HG02678 (cell line): ENCODE measurements around the gene DNAJC17.

Source experiments
- ATAC-seq: cut with Tn5 transposase; IDR thresholded peaks from one replicate; pipeline ENCODE4 v1.9.1; 2021; ENCODE audit warnings: mild to moderate bottlenecking, moderate library complexity; ENCODE audit not compliant: unreplicated experiment

DNAJC17 gene

DNA sequence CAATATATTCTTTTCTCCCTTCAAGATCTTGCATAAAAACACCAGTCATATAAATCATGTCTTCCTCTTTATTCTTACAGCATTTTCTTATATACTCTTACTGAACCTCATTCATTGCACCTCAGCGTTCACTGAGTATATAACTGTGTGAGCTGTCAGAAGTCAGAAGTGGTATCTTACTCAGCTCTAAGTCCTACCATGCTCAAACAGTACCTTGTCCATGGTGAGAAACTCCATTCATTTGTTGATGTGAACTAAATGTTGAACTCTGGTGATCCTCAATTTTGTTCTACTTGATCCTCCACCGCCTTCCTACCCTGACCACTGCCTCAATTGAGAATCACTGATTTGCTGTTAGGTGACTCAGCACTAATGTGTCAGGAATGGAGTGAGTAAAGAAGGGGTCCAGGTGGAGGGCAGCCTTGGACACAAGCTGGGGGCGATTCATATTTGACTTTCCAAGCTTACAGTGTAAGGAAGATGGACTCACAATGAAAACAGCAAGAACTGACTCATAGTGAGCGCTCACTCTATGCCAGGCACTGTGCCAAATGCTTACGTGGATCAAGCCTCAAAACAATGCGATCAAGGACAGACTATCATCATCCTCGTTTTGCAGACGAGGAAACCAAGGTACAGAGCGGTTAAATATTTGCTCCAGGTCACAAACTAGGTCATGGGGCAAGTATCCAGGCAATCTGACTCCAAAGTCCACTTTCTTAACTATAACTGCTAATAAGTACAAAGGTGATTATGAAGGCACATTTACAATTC, 13.9 kb downstream of the DNAJC17 start:
- ATAC-seq, result no peak

DNA sequence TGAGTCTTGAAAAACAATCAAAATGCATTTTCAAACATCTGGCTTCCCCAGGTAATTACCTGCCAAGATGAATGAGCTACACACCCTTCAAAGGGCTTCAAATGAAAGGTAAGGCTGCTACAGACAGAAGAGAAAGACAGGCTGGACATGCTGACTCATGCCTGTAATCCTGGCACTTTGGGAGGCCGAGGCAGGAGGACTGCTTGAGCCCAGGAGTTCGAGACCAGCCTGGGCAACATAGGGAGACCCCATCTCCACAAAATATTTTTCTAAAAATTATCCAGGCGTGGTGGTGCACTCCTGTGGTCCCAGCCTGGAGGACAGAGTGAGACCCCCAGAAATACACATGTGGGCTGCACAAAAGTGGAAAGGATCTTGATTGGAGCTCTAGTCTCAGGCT, 14.9 kb downstream of the DNAJC17 start:
- no peak for ATAC-seq

DNA sequence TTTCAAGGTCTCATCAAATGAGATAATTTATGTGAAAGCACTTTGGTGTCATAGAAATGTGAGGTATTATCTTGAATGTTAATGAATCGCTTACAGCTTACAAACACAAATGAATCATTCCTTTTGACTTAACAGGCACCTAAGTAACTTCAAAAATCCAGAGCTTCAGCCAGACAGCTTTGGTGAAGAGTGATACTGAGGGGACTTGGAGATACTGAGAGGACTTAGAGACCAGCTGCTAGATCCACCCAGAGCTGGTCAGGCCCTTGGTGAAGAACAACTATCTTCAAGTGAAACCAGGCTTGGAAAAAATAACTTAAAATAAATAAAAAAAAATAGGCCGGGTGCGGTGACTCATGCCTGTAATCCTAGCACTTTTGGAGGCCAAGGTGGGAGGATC, 16.6 kb downstream of the DNAJC17 start:
- ATAC-seq, result no peak

DNA sequence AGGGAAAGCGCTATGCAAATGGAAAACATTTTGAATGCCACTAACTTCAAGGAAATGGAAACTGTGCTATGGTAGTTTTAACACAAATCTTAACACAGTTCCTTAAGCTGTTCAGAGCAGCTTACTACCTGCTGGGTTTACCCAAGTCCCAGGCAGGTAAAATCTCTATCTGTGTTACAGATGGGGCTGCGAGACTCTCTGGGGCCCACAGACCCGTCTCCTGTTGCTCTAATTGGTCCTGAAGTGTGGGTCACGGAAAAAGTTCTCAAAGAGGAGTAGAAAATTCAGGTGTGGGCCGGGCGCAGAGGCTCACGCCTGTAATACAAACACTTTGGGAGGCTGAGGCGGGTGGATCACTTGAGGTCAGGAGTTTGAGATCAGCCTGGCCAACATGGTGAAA, 17.3 kb downstream of the DNAJC17 start:
- no peak for ATAC-seq

DNA sequence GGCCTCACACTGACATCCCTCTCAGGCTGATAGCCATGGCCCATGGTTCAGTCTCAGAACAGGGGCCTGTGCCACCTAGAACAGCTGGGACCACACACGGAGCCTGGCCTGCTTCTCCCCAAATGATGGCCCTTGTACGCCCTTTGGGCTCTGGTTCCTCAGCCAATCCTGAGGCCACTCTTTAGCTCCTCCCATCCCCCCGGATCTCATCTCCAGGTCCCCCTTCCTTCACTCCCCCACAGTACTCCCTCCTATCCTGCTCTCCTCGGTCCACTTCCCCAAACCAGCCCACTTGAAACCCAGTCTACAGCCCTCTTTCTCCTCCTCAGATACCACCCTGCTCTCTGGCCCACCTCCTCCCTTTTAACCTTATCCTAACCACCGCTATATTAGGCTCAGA, 18.2 kb downstream of the DNAJC17 start:
- ATAC-seq, result no peak

DNA sequence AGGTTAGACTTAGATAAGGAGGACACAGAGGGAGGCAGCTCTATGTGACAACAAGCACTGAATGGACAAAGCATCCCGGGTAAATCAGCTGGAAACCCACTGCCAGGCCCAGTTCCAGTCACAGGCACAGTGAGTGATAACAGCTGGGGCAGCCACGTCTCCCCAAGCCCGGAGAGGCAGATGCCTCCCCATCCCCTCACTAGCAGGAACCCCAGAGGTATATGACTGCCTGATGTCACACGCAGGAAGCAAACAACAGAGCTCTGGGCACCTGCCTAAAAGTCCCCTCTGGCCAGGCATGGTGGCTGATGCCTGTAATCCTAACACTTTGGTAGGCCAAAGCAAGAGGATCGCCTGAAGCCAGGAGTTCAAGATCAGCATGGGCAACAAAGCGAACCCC, 19.3 kb downstream of the DNAJC17 start:
- ATAC-seq, result no peak

DNA sequence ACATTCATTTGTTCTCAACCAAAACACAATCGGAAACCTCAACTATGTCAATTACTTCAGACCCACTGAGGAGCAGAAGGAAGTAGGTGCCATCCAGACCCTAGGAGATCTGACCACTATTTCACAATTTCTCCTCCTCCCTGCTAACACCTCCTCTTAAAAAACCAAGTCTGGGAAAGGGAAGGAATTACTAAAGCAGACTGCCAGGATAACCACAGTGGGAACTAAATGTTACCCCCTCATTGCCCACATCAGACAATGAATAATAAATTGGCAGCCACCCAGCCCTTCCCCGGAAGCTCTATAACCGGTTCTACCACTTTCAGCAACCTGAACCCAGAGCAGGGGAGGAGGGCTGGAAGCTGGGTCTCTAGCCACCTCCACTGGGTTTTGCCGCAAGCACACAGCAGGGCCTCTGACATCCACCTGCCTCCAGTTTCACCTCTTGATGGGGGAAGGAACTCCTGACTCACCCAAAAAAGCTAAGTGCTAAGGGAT, 19.9 kb downstream of the DNAJC17 start:
- no peak for ATAC-seq

DNA sequence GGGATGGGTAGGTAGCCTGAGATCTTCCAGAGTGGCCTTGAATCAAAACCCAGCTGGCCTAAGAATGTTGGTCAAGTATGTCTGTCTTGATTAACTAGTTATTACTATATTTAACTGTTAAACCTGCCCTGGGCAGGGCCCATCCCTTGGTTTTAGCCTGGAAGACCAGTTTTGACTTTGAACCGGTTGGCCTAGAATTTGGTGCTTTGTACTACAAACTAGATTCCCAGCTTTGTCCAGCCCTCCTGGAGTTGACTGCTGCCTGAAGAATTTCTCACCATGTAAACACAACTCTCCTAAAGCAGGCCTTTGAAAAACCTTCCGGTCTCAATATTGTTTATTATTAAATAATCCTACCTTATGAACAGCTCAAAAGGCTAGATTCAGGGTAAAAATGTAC, 21.5 kb downstream of the DNAJC17 start:
- ATAC-seq, result no peak

DNA sequence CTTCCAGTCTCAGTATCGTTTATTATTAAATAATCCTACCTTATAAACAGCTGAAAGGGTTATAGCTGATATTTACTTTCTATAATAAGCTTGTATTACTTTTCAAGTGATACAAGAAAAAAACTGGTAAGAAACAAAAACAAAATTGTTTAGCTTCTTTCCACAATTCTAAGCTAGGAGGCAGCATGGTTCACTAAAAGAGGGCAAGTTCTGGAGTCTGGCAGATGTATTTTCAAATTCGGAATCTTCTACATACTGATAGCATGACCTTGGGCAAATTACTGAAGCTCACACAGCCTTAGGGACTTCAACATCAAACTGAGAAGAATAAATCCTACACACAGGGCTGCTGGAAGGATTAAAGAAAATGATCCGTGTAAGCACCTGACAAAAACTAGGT, 22.1 kb downstream of the DNAJC17 start:
- ATAC-seq, result no peak

DNA sequence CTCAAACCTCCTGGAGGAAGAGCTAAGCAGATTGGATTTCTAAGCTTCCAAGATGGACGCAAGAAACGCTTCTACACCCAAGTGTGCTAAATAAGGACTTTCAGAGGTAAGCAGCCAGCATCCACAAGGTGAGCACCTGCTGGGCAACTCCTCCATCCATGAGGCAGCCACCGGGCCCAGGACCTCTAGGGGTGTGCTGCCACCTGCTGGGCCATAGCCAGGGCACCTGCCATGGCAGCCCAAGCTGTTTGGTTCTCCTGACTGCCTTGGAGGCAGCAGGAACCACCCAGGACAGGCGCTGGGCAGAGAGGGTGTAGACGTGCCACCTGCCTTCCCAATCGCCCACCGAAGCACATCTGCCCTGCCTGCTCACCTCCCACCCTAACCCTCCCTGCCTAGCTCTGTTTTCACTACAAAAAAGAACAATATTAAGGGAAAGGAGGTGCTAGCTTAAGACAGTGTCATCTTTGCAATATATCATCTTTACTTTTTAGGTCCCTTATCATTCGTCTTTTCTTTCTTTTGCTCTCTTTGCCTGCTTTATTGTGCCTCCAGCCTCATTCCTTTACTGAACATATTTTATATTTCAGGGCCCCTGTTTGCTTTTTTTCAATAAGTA, 24.6 kb downstream of the DNAJC17 start:
- ATAC-seq, result peak; percentile 75

DNA sequence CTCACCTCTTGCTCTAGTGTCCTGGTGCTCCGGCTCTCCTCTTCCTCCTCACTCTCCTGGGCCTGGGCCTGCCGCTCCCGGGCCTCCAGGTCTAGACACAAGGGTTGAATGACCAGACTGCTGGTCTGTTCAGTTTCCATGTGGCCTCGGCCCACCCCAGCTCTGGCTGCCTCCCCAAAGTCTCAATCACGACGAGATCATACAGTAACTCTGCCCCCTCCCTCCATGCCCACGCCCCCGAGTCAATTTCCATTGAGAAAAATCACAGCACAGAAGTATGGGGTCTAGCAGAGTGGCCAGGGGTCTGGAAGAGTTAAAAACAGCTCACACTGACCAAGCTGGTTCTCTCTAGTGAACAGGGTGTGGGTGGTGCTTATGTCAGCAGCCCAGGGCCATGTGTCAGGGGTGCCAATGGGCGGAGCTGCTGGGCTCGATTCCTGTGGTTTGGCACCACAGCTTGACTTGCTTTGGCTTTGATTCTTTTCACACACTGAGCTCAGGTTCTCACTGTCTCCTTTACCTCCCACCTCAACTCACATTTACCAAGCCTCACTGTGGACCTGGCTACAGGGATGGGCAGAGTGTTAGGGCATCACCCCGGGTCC, 30.6 kb downstream of the DNAJC17 start:
- no peak for ATAC-seq

DNA sequence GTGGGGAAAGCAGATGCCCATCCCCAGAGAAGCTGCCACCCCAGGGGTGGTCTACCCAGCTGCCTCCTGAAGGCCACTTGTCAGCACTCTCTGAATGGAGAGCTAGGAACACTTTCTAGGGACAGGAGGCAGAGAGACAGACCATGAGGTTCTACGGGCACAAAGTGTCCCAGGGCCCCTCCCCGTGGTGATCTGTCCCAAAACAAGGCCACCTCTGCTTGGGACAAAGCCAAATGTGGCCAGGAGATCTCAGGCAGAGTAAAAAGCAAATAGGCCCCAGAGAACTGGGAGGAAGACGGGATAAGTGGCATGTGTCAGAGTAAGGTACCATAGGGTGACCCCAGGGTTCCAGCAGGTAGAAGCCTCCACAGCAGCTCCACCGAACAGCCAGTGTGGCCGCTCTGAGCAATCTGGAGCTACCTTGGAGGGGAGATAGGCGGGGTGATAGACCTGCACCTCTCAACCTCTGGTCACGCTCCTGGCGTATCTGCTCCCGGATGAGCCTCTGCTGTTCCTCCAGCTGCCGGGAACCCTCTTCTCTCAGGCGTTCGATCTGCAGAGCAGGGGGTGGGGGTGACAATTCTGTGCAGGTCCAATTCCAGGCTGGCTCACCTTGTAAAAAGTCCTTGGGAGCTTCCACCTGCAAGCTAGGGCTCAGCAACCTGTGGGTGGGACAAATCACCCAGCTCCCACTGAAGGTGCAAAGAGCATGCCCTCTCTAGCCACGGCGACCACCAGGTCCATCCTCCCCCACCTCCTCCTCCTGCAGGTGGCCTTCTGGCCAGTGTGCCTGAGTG, 31.3 kb downstream of the DNAJC17 start:
- ATAC-seq, result no peak

DNA sequence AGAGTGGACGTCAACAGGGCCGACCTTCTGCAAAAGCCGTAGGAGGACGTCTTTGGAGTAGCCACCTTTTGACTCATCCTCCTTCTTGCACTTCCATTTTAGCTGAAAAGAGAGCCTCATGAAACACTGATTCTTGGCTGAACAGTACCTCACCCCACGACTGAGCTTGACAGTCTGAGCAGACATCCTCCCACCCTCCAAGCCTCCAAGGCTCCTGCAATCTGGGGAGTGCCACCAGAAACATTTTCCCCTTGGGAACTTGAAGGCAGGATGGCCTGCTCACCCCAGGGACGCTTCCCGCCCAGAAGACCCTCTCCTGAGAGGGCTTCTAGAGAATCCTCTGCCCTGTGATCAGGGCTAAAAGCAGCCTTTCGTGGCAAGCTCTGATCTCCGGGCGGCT, 32.3 kb downstream of the DNAJC17 start:
- ATAC-seq, result no peak

DNA sequence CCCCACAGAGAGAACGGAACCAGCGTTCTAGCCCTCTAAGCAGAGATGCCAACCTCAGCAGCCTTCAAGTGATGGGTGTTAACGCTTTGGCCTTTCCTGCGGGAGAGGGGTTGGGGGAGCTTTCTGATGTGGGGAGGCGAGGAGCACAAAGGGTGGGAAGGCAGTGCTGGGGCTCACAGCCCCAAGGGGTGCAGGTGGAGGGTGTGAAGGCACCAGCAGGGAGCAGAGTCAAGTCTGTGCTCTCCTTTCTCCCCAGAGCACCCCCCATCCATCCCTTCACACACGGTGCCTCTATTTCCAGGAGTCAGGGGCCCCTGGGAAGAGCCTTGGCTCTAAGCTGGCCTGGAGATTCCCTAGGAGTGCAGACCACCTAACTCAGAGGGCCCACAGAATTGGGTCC, 33.4 kb downstream of the DNAJC17 start:
- no peak for ATAC-seq

DNA sequence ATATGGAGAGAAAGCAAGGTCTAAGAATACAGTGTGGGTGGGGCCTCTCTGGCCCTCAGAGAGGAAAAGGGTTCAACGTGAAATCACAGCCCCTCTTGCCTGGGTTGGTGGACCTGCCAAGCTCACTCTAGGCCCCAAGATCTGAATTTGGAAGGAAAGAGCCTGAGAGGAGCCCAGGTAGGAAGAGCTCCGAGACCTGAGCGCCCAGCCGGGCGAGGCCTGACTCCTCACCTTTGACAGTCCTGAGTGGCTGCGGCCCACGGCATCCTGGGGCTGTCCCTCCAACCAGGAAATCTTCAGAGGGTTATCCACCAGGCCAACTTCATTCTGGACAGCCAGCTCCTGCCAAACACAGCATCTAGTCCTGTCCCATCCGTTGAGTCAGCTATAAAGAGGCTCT, 33.8 kb downstream of the DNAJC17 start:
- ATAC-seq, result no peak

DNA sequence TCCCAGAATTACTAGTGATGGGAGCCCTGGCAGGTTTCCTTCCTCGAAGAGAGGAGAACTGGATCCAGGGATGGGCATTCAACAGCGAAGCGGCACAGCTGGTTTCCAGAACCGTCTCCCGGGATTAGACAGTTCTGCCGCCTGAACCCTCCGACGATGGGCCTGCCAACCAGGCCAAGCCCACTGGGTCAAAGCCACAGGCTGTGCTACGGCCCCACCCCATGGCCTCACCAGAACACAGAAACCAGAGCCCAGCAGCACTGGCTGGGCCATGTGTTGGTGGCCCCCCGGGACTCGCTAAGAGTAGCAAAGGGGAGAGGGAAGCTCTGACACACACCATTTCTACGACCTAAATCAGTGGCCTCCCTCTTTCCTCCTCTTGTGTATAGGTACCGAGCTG, 35.3 kb downstream of the DNAJC17 start:
- ATAC-seq, result no peak

DNA sequence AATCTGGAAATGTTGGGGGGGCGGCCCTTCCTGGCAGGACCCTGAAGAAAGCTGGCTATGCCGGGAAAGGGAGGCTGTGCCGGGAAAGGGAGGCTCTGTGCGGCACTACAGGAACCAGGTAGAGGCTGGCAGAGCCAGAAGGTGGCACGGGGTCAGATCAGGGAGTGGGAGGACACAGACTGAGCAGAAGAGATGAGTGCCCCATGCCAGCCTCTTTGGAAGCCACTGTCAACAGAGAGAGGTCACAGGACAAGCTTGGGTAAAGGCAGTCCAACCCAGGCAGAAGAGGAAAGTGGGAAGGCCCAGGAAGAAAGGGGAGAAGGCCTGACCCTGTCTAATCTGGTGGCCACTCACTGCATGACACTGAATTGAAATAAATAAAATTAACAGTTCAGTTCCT, 36.0 kb downstream of the DNAJC17 start:
- ATAC-seq, result no peak

DNA sequence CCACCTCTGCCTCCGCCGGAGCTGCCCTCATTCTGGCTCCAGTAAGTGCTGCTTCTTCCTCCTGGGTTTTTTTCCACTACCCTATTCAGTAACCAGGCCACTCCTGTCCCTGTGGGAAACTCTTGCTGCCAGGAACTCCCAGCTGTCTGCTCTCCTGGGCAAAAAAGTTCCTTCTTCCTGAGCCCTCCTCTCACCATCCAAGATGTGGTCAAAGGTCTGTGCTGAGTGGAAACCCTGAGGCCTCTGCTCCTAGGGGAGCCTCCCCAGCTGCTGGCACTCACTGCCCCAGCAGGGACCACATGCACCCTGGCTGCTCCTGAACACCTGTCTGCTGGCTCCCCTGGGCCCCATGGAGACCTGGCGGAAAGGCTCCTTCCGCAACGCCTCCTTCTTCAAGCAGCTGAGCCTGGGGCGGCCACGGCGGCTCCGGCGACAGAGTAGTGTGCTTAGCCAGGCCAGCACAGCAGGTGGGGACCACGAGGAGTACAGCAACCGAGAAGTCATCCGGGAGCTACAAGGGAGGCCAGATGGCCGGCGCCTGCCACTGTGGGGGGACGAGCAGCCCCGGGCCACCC, 37.0 kb downstream of the DNAJC17 start:
- ATAC-seq, result peak; percentile 37

DNA sequence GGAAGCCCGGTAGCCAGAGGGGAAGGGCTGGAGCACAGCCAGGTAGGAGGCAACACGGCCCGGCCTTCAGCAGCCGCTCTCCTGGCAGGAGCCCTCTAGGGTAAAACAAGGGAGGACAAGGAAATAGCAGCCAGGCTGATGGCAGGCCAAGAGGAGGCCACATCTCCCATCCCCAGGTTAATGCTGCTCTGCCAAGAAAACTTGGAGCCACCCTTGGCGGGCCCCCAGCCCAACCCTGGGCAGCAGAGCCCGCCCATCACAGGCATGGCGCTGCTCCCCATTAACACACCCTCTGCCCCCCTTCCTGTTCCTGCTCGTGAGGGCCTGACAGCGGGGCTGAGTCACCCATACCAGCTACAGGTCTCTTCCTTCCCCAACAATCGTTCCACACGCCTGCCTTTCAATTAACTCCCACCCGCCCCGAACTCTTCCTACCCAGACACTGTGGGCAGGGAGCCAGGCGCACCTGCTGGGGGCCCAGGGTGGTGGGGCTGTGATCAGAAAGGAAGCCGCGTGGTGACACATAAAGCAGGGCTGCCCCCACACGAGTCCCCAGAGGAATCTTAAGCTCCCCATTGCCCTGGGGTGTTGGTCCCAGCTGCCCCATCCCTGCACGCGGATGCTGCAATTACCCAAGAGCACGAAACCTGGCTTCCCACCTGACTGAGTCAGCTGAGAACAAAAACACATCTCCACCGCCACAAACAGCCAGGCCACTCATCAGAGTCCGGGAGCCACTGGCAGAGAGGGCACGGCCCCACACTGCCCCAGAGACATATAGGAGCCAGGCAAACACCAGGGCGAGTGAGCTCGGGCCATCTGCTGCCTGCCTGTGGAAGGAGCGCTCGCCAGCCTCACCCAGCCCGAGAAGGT, 37.8 kb downstream of the DNAJC17 start, which contains the start of gene C15orf62:
Gene C15orf62 (plus strand): TSS at position 707 of the 873 bp plus-strand sequence. CDS start 516 bp downstream, outside the sequence.
- peak; percentile 51 for ATAC-seq
